Suppressor macrophage treated with lipopolysaccharide for 1 hour (primary cell): ENCODE measurements around the gene ACACB.

Source experiments
- DNase-seq, 3 donors: peaks; one replicate each; pipeline ENCODE4 v3.0.0-alpha.2; 2020 to 2022

ACACB gene

DNA sequence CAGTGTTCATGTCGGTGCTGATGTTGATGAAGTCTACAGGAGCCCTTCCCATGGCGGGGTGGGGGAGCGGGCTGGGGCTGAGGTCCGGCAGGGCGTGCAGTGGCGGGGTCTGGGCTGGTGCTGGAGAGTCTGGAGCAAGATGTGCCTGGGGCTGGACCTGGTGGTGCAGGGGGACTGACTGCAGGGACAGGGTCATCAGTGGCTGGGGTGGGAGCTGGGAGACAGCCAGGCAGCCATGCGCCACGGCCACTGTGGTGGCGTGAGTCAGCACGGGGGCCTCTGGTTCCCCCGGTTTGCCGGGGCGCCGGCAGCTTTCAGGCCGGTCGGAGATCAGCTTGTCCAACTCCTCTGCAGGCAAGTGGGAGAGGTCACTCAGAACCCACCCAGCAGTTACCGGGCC, 165.1 kb downstream of the ACACB start:
- DNase-seq = no peak

- DNase-seq = no peak
Observed at GRCh38 chr12:109284392-109284791, 168.0 kb downstream of the ACACB start.

- DNase-seq = no peak
Observed at GRCh38 chr12:109286252-109286651, 169.9 kb downstream of the ACACB start.

- no peak for DNase-seq
Observed at GRCh38 chr12:109286652-109287051, 170.3 kb downstream of the ACACB start.

GRCh38 chr12:109287181-109287580, 170.8 kb downstream of the ACACB start:
- no peak for DNase-seq

DNA sequence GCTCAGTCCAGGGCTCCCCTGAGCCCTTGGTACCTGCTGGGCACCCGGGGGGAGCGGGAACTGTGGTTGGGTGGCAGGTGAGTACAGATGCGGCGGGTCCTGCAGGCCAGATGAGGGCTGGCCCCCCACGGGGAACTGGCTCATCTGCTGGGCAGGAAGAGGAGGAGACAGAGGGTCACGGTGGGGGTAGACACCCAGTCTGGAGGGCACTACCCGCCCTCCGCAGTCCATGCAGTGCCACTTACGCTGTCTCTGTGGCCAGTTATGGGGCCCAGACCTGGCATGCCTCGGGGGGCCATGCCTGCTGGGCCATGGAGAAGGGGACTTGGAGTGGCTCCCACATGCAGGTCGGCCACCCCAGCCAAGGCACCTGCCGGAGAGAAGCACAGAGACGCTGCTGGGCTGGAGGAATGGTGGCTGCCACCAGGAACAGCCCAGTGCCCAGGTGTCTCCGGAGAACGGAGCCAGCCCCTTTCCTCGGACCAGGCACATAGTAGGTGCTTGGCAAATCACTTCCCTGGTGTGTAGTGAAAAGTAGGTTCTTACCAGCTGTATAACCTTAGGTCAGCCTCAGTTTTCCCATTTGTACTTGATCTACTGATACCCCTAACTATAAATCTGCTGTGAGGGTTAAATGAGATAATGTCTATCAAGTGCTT, 171.6 kb downstream of the ACACB start:
- DNase-seq = no peak

DNA sequence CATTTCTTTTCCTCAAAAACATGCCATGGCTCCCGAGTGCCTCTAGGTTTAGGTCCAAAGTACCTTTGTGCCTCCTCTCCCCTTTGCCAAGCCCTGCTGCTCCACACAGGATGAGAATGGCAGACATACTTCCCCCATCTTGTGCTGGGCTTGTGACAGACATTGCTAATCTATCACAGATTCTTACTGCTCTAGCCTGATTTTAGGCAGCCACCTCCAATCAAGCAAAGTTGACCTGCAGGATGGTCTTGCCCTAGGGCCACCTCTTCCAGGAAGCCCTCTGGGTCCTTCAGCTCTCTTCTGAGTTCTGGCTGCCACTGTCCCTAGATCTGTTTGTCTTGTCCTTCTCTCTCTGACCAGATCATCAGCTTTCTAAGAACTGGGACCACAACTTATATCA, 172.2 kb downstream of the ACACB start:
- DNase-seq = no peak

DNA sequence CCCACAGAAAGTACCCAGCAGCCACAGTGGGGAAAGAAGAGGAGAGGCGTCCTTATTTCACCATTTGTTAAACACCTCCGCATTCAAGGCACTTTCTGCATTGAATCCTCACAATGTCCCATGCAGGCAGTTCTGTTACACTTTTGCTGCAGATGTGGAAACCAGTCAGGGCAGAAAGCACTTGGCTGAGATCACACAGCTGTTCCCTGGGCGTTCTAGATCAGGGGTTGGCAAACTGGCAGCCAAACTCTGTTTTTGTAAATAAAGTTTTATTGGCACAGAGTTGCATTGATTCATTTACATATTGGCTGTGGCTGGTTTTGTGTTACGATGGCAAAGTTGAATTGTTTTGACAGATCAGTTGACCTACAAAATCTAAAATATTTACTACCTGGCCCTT, 172.6 kb downstream of the ACACB start:
- DNase-seq = no peak

- DNase-seq = no peak
Observed at GRCh38 chr12:109289551-109289950, 173.2 kb downstream of the ACACB start.

DNA sequence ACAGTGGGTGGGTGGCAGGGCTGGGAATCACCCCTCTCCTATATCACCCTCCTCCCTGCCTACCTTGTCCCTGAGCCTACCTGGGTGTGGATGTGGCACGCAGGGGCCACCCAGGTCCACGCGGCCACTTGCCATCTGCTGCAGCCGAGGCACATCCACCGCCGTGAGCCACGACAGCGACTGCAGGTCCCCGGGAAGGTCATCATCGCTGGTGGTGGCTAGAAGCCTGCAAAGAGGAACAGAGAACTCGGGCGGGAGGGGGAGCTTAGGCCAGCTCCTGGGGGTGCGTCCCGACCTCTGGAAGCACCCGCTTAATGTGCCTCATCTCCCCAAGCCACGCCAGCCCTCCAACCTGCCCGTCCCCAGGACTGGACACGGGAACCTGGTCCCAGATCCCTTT, 173.7 kb downstream of the ACACB start:
- DNase-seq = no peak

DNA sequence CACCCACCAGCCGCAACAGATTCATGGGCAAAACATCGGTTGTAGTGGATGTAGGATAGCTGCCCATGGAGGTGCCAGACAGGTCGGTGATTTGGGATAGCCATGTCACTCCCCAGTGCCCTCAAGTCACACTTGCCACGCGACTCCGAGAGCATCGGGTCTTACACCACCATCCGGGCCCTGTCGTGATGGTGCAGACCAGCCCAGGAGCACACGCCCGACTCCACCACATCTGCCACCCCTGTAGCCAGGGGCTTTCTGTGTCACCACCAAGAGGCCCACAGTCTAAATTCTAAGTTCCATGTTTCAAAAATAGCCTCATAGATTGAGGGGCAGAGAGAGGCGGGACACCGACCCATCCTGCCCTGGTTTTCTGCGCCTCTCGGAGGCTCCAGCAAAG, 174.7 kb downstream of the ACACB start:
- no peak for DNase-seq

GRCh38 chr12:109291521-109292341, 175.3 kb downstream of the ACACB start:
- peak in 1 of 3 donors; percentile 22 for DNase-seq

- no peak for DNase-seq
Observed at GRCh38 chr12:109292342-109292711, 175.9 kb downstream of the ACACB start.

DNA sequence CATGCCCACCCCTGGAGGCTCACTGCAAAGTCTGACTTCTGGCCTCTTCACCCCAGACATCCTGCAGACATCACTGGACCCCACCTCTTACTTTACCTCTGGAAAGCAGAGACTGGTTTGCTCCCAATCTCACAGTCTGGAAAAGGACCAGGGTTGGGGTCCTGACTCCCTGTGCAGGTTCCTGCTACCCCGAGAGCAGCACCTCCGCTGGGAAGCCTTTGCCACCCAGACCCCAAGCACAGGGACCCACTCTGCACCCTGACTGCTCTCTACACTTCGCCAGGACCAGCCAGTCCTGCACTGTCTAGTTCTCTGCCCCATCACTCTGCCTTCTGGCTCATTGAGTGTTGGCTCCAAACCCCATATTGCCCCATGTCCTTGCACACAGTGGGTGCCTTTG, 176.7 kb downstream of the ACACB start:
- DNase-seq = no peak

DNA sequence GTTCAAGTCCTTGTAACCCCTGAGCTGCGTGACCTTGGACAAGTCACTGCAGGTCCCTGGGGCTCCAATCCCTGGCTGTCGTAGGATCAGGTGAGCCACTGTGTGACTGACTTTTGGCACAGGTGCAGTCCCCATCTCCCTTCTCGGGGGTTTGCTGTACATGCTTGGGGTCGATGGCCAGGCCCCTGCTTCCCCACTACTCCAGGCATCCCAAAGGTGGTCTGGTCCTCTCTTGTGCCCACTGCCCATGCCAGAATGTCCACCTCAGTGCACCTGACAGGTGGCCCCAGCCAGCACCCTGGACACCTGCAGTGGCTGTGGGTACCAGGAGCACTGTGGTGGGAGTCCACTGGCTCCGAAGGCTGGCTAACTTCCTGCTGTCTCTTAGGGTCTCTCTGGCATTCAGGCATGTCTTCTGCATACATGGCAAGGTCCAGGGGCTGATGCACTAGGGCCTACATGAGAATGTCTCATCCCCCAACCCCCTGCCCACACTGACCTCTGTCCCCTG, 178.0 kb downstream of the ACACB start:
- no peak for DNase-seq

DNA sequence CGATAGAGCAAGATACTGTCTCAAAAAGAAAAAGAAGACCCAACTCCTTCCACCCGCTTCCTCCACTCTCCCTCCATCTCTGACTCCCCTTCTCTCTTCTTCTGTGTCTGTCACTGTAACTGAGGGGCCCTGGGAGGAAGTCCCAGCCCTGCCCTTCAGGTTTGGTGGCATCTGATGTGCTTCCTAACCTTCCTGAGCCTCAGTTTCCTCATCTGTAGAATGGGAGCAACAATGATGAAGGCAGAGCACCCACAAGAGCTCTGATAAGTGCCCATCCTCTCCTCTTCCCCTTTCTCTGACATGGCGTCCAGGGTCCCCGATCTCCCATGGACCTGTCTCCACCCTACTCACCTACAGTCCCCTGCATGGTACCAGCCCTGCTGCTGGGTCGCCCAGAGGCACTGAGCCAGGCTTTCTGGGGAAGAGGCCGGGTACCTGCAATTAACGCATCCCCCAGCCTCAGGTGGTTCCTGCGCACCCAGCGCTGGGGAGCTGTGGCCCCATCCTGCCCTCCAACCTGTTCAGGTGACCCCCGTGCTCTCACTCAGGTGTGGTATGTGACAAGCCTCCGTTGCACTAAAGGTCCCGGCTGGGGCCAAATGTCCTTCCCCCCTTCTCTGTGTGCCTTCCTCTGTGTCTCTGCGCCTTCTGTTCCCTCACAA, 179.5 kb downstream of the ACACB start:
- no peak for DNase-seq

GRCh38 chr12:109296431-109296830, 180.0 kb downstream of the ACACB start:
- no peak for DNase-seq

- DNase-seq = no peak
Observed at GRCh38 chr12:109299849-109300248, 183.5 kb downstream of the ACACB start.

GRCh38 chr12:109301643-109302168, 185.3 kb downstream of the ACACB start:
- DNase-seq = no peak

GRCh38 chr12:109302358-109302757, 186.0 kb downstream of the ACACB start:
- DNase-seq = peak in 2 of 3 donors; percentile 25 to 26

GRCh38 chr12:109302770-109303169, 186.4 kb downstream of the ACACB start:
- no peak for DNase-seq

DNA sequence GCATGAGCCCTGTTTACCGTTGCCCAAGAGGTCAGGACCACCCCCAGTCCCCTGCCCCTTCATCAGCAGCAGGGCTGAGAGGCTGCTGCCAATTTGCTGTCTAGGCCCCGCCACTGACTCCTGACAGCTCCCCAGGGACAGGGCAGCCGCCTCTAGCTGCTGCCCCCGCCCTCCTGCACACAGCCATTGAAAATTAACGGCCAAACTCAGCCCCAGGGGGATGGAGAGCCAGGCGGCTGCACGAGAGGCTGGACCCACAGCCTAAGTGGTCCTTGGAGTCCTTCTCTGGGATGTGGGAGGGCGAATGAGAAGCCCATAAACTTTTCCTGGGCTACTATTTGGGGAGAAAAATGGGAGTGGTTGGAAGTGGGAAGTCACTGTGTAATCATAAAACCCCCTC, 188.1 kb downstream of the ACACB start:
- no peak for DNase-seq

DNA sequence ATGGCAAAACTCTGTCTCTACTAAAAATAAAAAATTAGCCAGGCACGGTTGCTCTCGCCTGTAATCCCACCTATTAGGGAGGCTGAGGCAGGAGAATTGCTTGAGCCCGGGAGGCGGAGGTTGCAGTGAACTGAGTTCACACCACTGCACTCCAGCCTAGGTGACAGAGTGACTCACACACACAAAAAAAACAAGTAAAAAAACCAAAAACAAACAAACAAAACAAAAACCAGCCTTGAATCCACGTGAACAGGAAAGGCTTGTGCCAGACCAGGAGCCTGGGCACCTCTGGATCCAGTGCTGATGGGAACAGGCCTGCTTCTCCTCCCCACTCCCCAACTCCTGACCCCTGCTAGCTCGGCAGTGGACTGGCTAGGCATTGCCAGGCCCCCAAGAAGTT, 189.2 kb downstream of the ACACB start:
- DNase-seq = no peak

GRCh38 chr12:109307051-109307450, 190.7 kb downstream of the ACACB start:
- DNase-seq = no peak
